NCI-H526 treated with DMSO at 0.1 percent for 48 hours (cell line): Measurements from ENCODE around the gene CNTN4.

Experiments used
- DNase-seq: peaks from one replicate; lab custom pipeline; 2025; lab: John Stamatoyannopoulos, UW

The CNTN4 gene

GRCh38 chr3:3101660-3102458 lies 1003.2 kb downstream of the CNTN4 start:
- DNase-seq, result no peak

- no peak for DNase-seq
Measured at GRCh38 chr3:3102751-3103150, 1004.1 kb downstream of the CNTN4 start.

GRCh38 chr3:3105246-3105645 lies 1006.6 kb downstream of the CNTN4 start:
- no peak for DNase-seq

- DNase-seq, result no peak
Measured at GRCh38 chr3:3105815-3106214, 1007.1 kb downstream of the CNTN4 start.

GRCh38 chr3:3107181-3107580 lies 1008.5 kb downstream of the CNTN4 start:
- no peak for DNase-seq
